SK-MEL-5 (cell line): Measurements from ENCODE around the gene VPS51. TPM values are rescaled to one million over a fixed set of nuclear protein-coding genes. Genes with fewer than 3 reads are reported as not detected.
"Not testable (repeated sequence)": the region's sequence is repeated elsewhere in the genome, so short reads cannot be mapped to it uniquely, and the experiment has no call there.

ENCODE experiments used
- DNase-seq: peaks from one replicate; pipeline ENCODE4 v3.0.0-alpha.2; 2016; ENCODE audit warnings: low read depth, low spot score
- in situ Hi-C: cut with HindIII; loops from 2 replicates; pipeline ENCODE4 v1.10.0; 2016; ENCODE audit warnings: low sequenced_read_pairs, high pct_unique_total_duplicates, low pct_unique_long_range_greater_than_20kb
- total RNA-seq: library from RNA; depleted of rRNA; stranded (reverse); fragments of >200 nt; shearing (Covaris generic); gene quantifications from 2 replicates; pipeline ENCODE4 v1.2.3, GENCODE V29; 2014

VPS51 gene
- total RNA-seq, 1 experiment from 2014 or later, result 92.9 TPM

GRCh38 chr11:65113839-65114238, 17.8 kb downstream of the VPS51 start:
- in situ Hi-C loops, result no loop called here
- no peak for DNase-seq

DNA sequence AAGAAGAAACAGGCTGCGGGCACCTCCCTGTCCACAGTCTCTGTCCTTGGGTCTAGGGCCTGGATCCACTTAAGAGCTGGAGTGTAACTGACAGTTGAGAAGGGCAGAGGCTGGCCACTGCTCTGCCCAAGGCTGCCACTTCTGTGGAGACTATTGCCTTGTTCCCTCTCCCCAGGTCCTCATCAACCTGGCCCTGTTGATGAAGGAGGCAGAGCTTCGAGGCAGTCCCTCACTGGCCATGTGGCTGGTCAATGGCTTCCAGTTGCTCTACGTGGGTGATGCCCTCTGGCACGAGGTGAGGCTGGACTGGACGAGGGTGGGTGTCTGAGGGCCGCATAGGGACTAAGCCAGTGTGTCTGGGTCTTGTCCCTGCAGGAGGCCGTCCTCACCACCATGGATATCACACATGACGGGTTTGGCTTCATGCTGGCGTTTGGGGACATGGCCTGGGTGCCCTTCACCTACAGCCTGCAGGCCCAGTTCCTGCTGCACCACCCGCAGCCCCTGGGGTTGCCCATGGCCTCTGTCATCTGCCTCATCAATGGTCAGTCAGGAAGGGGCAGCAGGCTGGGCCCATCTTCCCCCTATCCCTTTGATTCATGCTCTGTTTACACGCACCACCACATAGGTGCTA, 18.6 kb downstream of the VPS51 start:
- DNase-seq, result no peak
- in situ Hi-C loops, result no loop called here

- DNase-seq, result no peak
Observed at GRCh38 chr11:65115361-65116082, 19.5 kb downstream of the VPS51 start.

DNA sequence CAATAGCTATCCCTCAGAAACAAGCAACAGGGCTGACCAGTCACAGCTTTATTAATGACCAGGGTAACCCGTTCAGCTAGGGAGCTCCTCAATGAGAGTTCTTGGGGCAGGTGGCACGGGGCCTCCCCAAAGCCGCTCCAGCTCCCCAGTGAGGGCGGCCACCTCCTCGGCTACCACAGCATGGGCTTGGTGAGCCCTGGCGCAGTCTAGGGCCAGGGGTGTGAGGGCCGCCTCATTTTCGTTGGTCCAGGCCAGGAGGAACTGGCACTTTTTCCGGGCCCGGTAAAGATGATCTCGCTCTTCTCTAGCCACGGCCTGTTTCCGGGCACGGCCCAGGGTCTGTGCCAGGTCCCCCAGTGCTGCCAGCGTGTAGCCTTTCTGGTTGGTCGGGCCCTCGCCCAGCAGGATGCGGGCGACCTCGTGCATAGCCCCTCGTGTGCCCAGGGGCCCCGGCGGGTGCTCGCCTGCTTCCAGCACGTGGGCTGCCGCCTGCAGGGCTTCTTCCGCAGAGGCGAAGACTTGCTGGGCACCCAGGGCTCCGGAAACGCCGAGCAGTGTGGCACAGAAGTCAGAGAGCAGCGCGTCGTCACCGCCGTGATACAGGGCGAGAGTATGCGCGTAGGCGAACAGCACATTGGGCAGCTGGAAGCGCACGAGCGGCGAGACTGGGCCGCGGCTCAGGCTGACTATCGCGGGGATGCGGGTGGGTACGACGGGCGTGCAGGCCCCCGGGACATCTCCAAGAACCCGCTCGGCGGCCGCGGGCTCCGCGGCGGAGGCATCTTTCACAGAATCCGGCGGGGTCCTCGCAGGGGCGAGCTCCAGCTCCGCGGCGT, 20.6 kb downstream of the VPS51 start:
- in situ Hi-C loops, result no loop called here
- DNase-seq, result peak; percentile 41

More at GRCh38 chr11:65115361-65116082, 19.5 kb downstream of the VPS51 start:
- in situ Hi-C loops, result no loop called here

- in situ Hi-C loops, result no loop called here
- peak; percentile 97 for DNase-seq
Observed at GRCh38 chr11:65117206-65118096, 21.4 kb downstream of the VPS51 start, which contains the start of gene ZNHIT2. TSS of gene ZNHIT2 (minus strand) at chr11:65117701. CDS start at chr11:65117653, 48 bp downstream.

DNA sequence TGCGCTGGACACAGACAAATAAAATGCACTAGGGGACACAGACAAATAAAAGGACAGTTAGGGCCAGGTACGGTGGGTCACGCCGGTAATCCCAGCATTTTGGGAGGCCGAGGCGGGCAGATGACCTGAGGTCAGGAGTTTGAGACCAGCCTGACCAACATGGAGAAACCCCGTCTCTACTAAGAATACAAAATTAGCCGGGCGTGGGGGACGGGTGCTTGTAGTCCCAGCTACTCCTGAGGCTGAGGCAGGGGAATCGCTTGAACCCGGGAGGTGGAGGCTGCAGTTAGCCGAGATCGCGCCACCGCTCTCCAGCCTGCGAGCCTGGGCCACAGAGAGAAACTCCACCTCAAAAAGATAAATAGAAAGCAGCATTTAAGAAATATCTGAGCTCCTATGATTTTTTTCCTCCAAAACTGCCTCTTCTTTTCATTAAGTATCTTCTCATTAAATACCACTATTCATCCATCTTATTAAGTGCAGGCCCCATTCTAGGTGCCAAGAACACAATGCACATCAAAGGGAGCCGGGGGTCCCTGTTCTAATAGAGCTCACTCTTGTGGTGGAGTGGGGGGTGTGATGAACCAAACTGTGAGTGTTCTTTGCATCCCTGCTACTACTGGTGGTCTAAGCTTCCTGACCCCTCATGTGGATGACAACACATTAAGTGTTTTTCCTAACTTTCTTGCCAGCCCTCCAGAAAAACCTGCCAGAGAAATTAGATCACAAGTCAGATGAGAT, 22.3 kb downstream of the VPS51 start:
- no peak for DNase-seq
- in situ Hi-C loops, result no loop called here

DNA sequence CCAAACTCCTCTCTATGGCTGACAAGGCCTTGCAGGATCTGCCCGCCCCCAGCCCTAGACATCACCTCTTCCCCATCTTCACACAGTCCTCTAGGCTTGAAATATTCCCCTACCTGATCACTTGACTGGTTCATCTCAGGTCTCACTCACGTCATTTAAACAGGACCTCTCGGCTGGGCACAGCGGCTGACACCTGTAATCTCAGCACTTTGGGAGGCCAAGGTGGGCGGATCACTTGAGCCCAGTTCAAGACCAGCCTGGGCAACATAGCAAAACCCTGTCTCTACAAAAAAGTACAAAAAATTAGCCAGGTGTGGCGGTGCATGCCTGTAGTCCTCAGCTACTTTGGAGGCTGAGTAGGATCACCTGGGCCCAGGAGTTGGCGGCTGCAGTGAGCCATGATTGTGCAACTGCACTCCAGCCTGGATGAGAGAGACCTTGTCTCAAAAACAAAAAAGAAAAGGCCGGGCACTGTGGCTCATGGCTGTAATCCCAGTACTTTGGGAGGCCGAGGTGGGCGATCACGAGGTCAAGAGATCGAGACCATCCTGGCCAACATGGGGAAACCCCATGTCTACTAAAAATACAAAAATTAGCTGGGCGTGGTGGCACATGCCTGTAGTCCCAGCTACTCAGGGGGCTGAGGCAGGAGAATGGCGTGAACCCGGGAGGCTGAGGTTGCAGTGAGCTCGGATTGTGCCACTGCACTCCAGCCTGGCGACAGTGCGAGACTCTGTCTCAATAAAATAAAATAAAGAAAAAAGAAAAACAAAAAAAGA, 23.1 kb downstream of the VPS51 start:
- in situ Hi-C loops, result not testable (repeated sequence)

DNA sequence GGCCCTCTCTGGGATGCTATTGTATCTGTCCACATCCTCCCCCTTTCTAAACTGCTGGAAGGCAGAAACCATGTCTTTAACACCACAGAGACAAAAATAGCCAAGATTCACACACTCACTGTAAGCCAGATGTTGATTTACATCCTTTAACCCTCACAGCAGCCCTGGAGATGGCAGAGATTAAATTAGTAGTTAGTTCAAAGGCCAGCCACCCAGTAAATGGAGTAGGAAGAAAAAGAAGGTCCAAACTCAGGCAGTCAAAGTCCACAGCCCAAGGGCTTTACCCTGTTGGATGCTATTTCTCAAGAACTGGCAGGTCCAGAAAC, 23.6 kb downstream of the VPS51 start:
- in situ Hi-C loops, result no loop called here
- no peak for DNase-seq

More for the DNA sequence above, 23.1 kb downstream of the VPS51 start:
- not testable (repeated sequence) for DNase-seq

- DNase-seq, result no peak
- in situ Hi-C loops, result no loop called here
Observed at GRCh38 chr11:65120831-65121230, 24.8 kb downstream of the VPS51 start.

GRCh38 chr11:65121447-65121864, 25.4 kb downstream of the VPS51 start:
- DNase-seq, result no peak
- in situ Hi-C loops, result no loop called here

DNA sequence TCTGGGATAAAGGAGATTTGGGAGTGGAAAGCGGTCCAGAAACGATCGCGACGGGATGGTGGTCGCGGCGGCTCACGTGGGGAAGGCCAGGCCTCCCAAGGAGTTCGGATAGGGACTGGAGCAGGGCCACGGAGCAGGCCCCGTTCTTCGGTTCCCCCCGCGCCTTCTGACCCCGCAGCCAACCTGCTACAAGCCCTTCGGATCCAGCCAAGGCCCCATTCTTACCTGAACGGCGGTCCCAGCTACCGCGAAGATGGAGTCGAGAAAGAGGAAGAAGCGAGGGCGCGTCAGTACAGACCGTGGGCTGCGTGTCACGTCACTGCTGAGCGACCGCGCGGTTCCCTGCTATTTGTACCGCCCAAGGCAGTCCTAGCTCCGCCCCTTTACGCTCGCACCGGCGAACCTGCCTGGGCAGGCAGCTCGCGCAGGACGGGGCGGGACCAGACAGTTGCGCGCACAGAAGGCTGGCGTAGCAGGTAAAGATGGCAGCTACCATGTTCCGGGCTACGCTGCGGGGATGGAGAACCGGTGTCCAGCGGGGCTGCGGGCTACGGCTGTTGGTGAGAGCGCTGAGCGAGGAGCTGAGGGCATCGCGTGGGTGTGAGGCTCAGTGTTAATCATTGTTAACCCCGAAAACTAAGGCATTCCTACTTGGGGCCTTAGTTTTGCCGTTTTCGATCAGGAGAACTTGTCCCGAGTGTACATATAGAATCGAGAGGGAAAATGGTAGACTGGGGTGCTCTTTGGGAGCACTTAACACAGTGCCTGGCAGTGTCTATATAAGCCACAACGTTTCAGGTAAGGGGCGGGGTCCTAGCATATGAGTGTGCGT, 26.1 kb downstream of the VPS51 start, which contains the start of the genes FAU and MRPL49:
TSS of gene FAU (minus strand) at position 270 of the 832 bp plus-strand sequence. CDS start 321 bp downstream, outside the sequence.
TSS of gene MRPL49 (plus strand) at position 457 of the 832 bp plus-strand sequence. CDS start at position 483, 26 bp downstream.
- DNase-seq, result peak; percentile 96
- in situ Hi-C loops, result no loop called here

DNA sequence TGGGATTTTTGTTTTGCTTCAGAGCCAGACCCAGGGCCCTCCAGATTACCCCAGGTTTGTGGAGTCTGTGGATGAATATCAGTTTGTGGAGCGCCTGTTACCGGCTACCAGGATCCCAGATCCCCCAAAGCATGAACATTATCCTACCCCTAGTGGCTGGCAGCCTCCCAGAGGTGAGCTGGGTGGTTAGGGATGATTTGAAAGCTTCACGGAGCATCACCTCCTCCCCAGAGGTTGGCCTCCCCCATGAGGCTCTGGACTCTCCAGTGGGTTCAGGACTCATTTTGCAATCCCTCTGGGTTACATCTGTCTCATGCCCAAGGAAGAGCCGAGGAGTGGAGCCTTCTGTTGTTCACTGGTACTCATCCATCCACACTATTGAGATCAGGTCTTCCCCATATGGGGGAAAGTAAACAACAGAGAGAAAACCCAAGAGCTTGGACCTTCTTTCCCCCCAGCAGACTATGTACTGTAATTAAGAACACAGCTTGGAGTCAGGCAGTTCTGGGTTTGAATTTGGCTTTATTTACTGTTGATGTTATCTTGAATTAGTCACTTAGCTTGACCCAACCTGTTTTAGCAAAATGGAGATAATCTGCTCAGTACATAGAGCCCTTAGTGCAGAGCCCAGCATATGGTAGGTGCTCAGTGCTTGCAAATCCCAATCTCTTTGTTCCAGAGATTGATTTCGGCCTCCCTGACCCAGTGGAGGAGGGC, 28.6 kb downstream of the VPS51 start:
- no peak for DNase-seq
- in situ Hi-C loops, result no loop called here

DNA sequence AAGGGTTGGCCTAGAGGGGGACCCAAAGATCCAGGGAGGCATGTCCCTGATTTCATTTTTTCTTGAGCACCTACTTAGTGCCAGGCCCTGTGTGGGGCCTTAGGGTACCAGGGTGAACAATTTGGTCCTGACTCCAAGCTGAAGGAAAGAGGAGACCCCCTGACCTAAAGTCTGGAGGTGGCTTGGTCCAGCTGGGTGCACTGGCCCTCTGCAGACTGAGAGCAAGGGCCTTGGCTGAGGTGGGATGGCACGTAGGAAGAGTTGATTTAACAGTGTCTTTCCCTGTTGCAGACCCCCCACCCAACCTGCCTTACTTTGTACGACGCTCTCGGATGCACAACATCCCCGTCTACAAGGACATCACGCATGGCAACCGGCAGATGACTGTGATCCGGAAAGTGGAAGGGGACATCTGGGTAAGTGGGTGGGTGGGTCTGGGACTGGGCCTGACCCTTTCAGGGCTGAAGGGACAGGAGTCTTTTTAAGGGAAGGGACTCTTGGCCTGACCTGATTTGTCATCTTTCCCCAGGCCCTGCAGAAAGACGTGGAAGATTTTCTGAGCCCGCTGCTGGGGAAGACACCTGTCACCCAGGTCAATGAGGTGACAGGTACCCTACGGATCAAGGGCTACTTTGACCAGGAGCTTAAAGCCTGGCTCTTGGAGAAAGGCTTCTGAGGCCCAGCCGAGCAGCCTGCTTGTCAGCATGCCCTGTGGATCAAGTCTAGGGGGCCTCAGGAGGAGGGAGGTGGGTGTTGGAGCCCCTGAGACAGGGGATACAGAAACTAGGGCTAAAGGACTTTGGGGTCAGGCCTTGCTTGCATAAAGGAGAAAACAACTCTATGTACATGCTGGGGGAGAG, 29.4 kb downstream of the VPS51 start:
- in situ Hi-C loops, result no loop called here
- DNase-seq, result no peak
